Measurements from ENCODE around the gene KCNK1.

Gene KCNK1

DNA sequence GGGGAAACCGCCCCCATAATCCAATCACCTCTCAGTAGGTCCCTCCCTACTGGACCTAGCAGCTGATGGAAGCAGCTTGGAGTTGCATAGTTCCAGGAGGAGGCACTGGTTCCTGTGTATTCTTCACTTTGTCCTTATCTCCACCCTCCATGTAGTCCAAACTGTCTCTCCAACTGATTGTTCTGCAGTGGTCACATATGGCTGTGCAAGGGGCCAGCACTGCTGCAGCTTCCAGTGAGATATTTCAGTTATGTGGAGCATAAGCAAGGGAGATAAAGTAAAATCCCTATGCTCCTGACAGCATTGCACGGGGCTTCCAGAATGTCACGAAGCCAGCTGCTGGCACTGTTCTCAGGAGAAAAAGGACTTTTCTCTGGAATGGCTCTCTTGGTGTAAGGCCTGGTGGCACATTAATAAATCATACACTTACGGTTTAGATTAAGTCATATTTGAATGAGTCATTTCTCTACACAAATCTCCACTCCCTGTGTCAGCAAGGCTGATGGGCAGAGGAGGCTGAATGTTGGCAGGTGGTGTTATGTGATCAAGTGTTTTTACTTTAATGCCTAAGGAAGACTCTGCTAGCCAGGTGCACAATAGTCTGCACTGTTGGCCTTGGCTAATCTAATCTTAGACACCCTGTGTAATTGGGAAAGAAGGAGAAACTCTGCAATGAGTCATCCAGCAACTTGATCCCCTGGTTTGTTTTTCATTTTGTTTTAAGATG, 93.4 kb downstream of the KCNK1 start:
- no peak for DNase-seq

DNA sequence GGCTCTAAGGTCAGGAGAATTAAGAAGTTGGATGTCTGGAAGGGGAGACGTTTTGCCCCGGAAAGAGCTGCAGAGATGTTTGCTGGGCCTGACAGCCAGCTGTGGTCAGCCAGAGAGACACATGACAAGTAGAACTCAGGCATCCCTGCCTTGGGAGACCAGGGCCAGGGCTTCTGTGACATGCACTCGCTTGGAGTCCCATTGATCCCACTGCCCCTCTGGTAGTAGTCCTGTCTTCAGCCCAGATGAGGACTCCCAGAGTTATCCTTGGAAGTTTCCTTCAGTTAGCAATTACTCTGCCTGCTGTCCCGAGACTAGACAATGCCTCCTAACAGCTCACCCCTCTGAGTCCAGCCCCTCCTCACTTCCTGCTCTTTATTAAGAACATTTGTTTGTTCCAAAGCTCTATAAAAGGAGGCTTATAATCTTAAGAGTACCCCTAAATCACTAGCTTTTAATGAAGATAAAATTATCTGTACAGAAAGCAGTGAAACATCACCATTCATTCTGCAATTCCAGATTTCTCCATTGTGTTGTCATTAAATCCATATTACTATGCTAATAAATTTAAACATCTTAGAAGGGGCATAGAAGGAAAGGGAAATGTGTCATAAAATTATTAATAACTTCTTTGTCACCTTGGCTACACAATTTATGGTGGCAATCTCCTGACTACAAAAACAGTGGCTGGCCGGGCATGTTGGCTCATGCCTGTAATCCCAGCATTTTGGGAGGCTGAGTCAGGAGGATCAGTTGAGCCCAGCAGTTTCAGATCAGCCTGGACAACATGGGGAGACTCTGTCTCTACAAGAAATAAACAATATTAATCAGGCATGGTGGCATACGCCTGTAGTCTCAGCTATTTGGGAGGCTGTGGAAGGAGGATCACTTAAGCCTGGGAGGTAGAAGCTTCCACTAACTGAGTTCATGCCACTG, 94.2 kb downstream of the KCNK1 start:
- no peak for DNase-seq

GRCh38 chr1:233710031-233710430, 96.1 kb downstream of the KCNK1 start:
- no peak for DNase-seq

GRCh38 chr1:233710507-233710906, 96.6 kb downstream of the KCNK1 start:
- no peak for DNase-seq

DNA sequence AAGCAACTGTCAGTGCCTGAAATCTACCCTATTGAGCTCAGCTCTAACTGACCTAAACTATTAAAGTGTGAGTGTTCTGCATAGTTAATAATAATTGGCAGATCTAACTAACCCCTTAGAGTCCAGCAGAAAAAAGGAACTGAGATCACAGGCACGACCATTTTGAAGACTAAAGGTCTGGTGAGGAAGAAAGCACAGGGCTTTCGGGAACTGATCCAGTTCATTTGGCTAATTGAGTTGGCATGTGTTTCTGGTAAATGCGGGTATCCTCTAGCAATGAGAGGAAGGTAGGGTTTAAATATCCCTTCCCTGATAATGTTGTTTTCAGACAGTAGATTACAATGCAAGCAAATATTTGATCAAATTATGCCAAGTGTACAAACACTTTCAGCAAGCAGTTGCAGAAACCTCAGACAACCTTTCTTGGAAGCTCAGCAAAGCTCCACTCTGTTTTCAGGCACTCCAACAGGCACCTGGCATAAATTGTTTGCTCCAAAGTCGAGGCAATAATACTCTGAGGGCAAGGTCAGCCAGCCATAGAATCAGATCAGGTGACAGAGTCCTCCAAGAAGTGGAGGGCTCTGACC, 100.8 kb downstream of the KCNK1 start:
- peak in 1 of 14 donors; percentile 67 for DNase-seq

DNA sequence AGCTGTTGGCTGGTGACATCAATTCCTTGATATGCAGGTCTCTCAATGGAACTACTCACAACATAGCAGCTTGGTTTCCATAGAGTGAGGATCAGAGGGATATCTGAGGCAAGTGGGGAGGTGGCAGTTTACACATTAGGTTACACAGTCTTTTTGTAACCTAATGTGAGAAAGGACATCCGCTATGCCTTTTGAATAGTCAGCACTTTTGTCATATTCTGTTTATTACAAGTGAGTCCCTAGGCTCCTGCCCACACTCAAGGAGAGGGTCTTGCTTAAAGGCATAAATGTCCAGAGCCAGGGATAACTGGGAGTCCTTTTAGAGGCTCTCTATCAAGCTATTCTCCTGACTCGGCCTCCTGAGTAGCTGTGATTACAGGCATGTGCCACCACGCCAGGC, 104.2 kb downstream of the KCNK1 start:
- DNase-seq, result no peak

DNA sequence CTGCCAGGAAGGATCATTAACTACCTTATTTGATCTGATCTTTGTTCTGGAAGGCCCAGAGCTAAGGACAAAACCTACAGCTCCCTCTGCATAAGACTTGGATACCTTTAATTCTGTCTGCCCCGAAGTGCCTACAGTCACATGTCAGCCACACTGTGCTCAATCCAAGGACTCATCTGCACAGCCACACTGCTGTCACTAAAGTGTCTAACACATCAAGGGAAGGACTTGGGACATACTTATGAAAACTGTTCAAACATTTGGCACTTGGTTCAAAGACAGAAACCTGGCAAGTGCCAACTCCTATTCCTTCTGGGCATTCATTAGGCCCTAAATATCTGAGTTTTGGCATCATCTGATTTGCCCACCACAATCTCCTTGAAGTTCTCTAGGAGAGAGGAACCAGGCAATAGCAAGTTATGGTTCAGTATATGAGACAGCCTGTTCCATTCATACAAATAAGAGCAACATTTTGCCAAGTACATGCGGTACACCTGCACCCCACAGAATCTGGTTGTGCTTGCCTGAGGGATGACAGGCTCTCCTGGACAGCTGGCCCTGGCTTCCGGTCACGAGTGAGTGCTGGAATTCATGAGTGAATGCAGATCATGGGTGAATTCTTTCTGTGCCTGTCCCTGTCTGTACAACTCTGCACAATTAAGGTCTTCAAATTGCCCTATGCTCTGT, 105.9 kb downstream of the KCNK1 start:
- peak in 1 of 14 donors; percentile 34 for DNase-seq

DNA sequence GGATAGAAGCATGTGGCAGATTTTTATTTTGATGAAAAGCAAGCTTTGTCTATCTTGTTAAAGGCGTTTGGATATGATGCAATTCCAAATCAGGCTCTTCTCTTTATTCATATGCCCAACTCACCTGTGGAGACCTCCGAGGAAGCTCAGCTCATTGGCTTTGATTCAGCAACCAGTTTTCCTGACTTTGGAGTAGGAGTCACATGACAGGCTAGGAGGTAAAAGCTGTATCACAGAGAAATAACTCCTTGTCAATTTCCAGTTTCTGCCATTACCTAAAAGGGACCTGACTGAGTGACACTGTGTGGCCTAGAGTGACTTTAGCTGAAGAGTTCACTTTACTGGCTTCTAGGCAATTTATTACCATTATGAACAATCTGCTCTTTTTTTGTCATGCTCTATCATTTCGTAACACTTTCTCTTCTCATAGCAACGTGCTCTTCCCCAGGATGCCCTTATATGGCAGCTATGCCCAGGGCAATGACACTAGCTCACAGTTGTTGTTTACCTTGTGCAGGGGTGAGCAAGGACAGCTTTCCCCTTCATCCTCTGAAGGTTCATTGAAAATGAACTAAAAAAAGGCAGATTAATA, 107.2 kb downstream of the KCNK1 start:
- no peak for DNase-seq
